K562 (cell line): ENCODE results near the gene CLDN5. TPM values are rescaled to one million over a fixed set of nuclear protein-coding genes. Genes with fewer than 3 reads are reported as not detected.

Experiments used
- ARID2 ChIP-seq: fragments of 450-650 bp; IDR thresholded peaks from 2 replicates; pipeline ENCODE4 v1.6.1; 2017; ENCODE audit warnings: antibody characterized with exemption, mild to moderate bottlenecking
- CREM ChIP-seq: IDR thresholded peaks from 2 replicates; pipeline ENCODE4 v1.6.1; 2014; ENCODE audit warnings: antibody characterized with exemption, low read depth
- E2F4 ChIP-seq: sonication (generic); formaldehyde crosslinking; IDR thresholded peaks from 2 replicates; pipeline ENCODE4 v1.8.0; 2022; ENCODE audit warnings: mild to moderate bottlenecking, low read depth, missing genetic modification reagents
- GMEB1 ChIP-seq: fragments of 250-450 bp; sonication (Bioruptor Pico); IDR thresholded peaks from 2 replicates; pipeline ENCODE4 v1.4.0; 2020; ENCODE audit warnings: mild to moderate bottlenecking
- HNRNPLL ChIP-seq: fragments of 200-400 bp; formaldehyde crosslinking; IDR thresholded peaks from 2 replicates; pipeline ENCODE4 v1.6.1; 2017; ENCODE audit warnings: low read length, low read depth, mild to moderate bottlenecking; ENCODE audit not compliant: poor library complexity, severe bottlenecking
- MAZ ChIP-seq, 2 experiments: fragments of 450-650 bp in 1 of 2; sonication (generic) in 1 of 2; formaldehyde crosslinking; IDR thresholded peaks in 1 of 2; conservative IDR thresholded peaks in 1 of 2; 2 replicates each; pipeline versions ENCODE4 v1.4.0 to v1.5.0; 2020; ENCODE audit warnings: mild to moderate bottlenecking in 1 of 2, missing genetic modification reagents in 1 of 2
- MYBL2 ChIP-seq, 2 experiments: fragments of 450-650 bp in 1 of 2; sonication (generic) in 1 of 2; formaldehyde crosslinking in 1 of 2; IDR thresholded peaks; 2 replicates each; pipeline versions ENCODE4 v1.6.1 to v1.8.1; 2017 to 2022; ENCODE audit warnings: borderline replicate concordance in 1 of 2, inconsistent platforms in 1 of 2, low read depth in 1 of 2, mild to moderate bottlenecking in 1 of 2, missing genetic modification reagents in 1 of 2, moderate library complexity in 1 of 2
- NFE2L1 ChIP-seq: fragments of 450-650 bp; IDR thresholded peaks from 2 replicates; pipeline ENCODE4 v1.6.1; 2016; ENCODE audit warnings: missing genetic modification characterization, low read depth, mild to moderate bottlenecking, missing compliant biosample characterization, moderate library complexity, borderline replicate concordance
- POLR2H ChIP-seq: IDR thresholded peaks from 2 replicates; pipeline ENCODE4 v1.6.1; 2016; ENCODE audit warnings: missing genetic modification characterization, low read depth, mild to moderate bottlenecking, control low read depth, missing compliant biosample characterization, moderate library complexity
- SMARCC2 ChIP-seq: fragments of 450-650 bp; IDR thresholded peaks from 2 replicates; pipeline ENCODE4 v1.6.1; 2017; ENCODE audit warnings: antibody characterized with exemption, moderate library complexity, mild to moderate bottlenecking, low read depth
- TAF15 ChIP-seq: fragments of 200-400 bp; formaldehyde crosslinking; IDR thresholded peaks from 2 replicates; pipeline ENCODE4 v1.6.1; 2017; ENCODE audit warnings: mild to moderate bottlenecking, low read depth, low read length, moderate library complexity
- TFAM ChIP-seq: fragments of 250-450 bp; sonication (Bioruptor Pico); conservative IDR thresholded peaks from 2 replicates; pipeline ENCODE4 v1.5.0; 2021; ENCODE audit warnings: mild to moderate bottlenecking, moderate library complexity
- TGIF2 ChIP-seq: sonication (generic); formaldehyde crosslinking; IDR thresholded peaks from 2 replicates; pipeline ENCODE4 v1.8.1; 2022; ENCODE audit warnings: mild to moderate bottlenecking, missing genetic modification reagents, moderate library complexity
- ZBTB11 ChIP-seq, 3 experiments: fragments of 200-800 bp in 1 of 3; fragments of 250-450 bp in 1 of 3; fragments of 450-650 bp in 1 of 3; sonication (Bioruptor Pico) in 1 of 3; sonication (Bioruptor generic) in 1 of 3; formaldehyde crosslinking in 1 of 3; IDR thresholded peaks; 2 replicates each; pipeline versions ENCODE4 v1.6.1 to v1.8.0; 2016 to 2022; ENCODE audit warnings: mild to moderate bottlenecking in 2 of 3, missing genetic modification characterization in 2 of 3, missing compliant biosample characterization in 1 of 3, moderate library complexity in 1 of 3
- ZFP91 ChIP-seq: sonication (generic); formaldehyde crosslinking; IDR thresholded peaks from 2 replicates; pipeline ENCODE4 v1.8.0; 2022; ENCODE audit warnings: mild to moderate bottlenecking, missing genetic modification reagents
- ZNF780A ChIP-seq: fragments of 250-450 bp; sonication (Bioruptor Pico); IDR thresholded peaks from 2 replicates; pipeline ENCODE4 v1.5.0; 2021; ENCODE audit warnings: mild to moderate bottlenecking
- polyA plus RNA-seq, 8 experiments: library from polyadenylated mRNA; depleted of rRNA in 4 of 8; stranded (reverse) in 5 of 8; unstranded in 3 of 8; fragments of >200 nt; fragmentation: Nextera tagmentation in 2 of 8; fragmentation: Illumina TruSeq in 1 of 8; extraction: Ambion mirVana in 2 of 8; extraction: Trizol in 1 of 8; gene quantifications; 2 replicates each; pipeline versions ENCODE4 v1.2.1 to v1.2.3, GENCODE V29; 2011 to 2014; ENCODE audit warnings: inconsistent platforms in 1 of 8, missing spikeins in 1 of 8
- total RNA-seq, 7 experiments: library from RNA; depleted of rRNA in 6 of 7; stranded (reverse); fragments of >200 nt in 6 of 7; fragmentation: Illumina TruSeq in 2 of 7; extraction: Trizol in 2 of 7; gene quantifications; 2 replicates each; pipeline versions ENCODE4 v1.2.1 to v1.2.3, GENCODE V29; 2011 to 2021; ENCODE audit warnings: low replicate concordance in 1 of 7

The CLDN5 gene
- total and polyA plus RNA-seq, 9 of the 15 experiments (the other 6 are each of a cell fraction or from before 2014, with no cell fraction given): 0.20 TPM; not detected in 8

GRCh38 chr22:19508024-19508776 lies 16.0 kb downstream of the CLDN5 start (continued):
- TF ChIP-seq TAF15 (0 out of 2 replicates have a peak, but pooled peaks have one; percentile 59), GMEB1 (CRISPR knock-in tag) (no peak), SMARCC2 (no peak), TGIF2 (CRISPR knock-in tag) (no peak), NFE2L1 (tag) (no peak), HNRNPLL (peak; percentile 35), MYBL2 (IDR thresholded peaks at IDR 0.05; ENCODE audit: low read depth) (no peak), MYBL2 (CRISPR knock-in tag; IDR thresholded peaks at IDR 0.05; ENCODE audit: borderline replicate concordance) (no peak), MAZ (CRISPR knock-in tag; conservative IDR thresholded peaks at IDR 0.05 in 1 of 2, IDR thresholded peaks at IDR 0.05 in 1 of 2) (no peak; a peak in 1 of 4 replicates), ARID2 (no peak), ZFP91 (no peak), CREM (no peak), TFAM (no peak), E2F4 (CRISPR knock-in tag) (peak; percentile 41), ZNF780A (CRISPR knock-in tag) (no peak), POLR2H (tag) (peak; percentile 4; the same call in 1 of the 2 replicates), ZBTB11 (CRISPR knock-in tag; IDR thresholded peaks at IDR 0.05) (no peak)
